GM12892 (cell line): ENCODE measurements around the gene DGKI.

Experiments used
- POLR2A ChIP-seq: IDR thresholded peaks from 2 replicates; pipeline ENCODE4 v1.6.1; 2011; ENCODE audit warnings: low read depth, low read length, control low read depth
- POLR2AphosphoS5 ChIP-seq: IDR thresholded peaks from 2 replicates; pipeline ENCODE4 v1.6.1; 2011; ENCODE audit warnings: low read depth, low read length, control low read depth
- TAF1 ChIP-seq: IDR thresholded peaks from 2 replicates; pipeline ENCODE4 v1.6.1; 2011; ENCODE audit warnings: low read depth, mild to moderate bottlenecking, control low read depth, low read length, borderline replicate concordance

DNA sequence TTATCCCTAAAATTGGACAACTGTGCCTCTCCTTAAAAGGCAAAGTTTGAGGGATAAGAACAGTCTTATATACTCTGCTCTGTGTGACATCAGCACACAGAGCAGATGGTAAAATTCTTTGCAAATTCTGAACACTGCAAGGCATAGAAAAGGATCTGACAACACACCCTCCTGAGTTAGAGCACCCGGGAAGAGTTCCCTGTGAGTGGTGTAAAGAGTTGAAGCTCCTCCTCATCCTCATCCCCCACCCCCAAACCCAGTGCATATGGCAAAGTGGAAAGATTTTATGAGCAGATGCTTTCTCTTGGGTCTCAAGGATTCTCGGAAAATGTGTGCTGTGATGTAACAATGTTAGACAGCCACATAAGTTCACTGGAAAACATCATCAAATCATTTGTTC lies 40.0 kb upstream of the DGKI start:
- TF ChIP-seq POLR2AphosphoS5 (no peak), POLR2A (no peak), TAF1 (no peak)
